HFFc6 (cell line): ENCODE results near the gene KDM2A. TPM values are rescaled to one million over a fixed set of nuclear protein-coding genes. Genes with fewer than 3 reads are reported as not detected.

ENCODE experiments used
- DNase-seq: peaks from one replicate; pipeline ENCODE4 v3.0.0-alpha.2; 2018
- H3K27ac Mint-ChIP-seq: 2 replicates; pipeline ENCODE4 v1.8.0; 2020; ENCODE audit warnings: mild to moderate bottlenecking, mixed read lengths
- H3K27me3 Mint-ChIP-seq: 2 replicates; pipeline ENCODE4 v1.8.0; 2021; ENCODE audit warnings: mild to moderate bottlenecking, moderate library complexity, mixed read lengths; ENCODE audit not compliant: insufficient read depth
- H3K36me3 Mint-ChIP-seq: 2 replicates; pipeline ENCODE4 v1.8.0; 2021; ENCODE audit warnings: low read depth, mixed read lengths
- H3K4me1 Mint-ChIP-seq: 2 replicates; pipeline ENCODE4 v1.8.0; 2020; ENCODE audit warnings: low read depth, mixed read lengths
- H3K4me3 Mint-ChIP-seq: 2 replicates; pipeline ENCODE4 v1.8.0; 2020; ENCODE audit warnings: mild to moderate bottlenecking, moderate library complexity, mixed read lengths
- H3K9me3 Mint-ChIP-seq: 2 replicates; pipeline ENCODE4 v1.8.0; 2020; ENCODE audit warnings: mild to moderate bottlenecking, mixed read lengths
- CTCF ChIP-seq: fragments of 200-600 bp; sonication (generic); IDR thresholded peaks from 2 replicates; pipeline ENCODE4 v1.5.0; 2021; ENCODE audit warnings: antibody characterized with exemption, mild to moderate bottlenecking
- total RNA-seq, 6 experiments: library from RNA; stranded (reverse); fragmentation: NEBNext Ultra II Directional; extraction: Animal tissue kit (Norgen Biotek cat#: 25700); gene quantifications; 2 replicates in 1 of 6; 3 replicates in 5 of 6; pipeline ENCODE4 v1.2.3, GENCODE V29; 2021

KDM2A gene
- total RNA-seq, 6 experiments from 2014 or later, result 46.1 to 55.0 (median 49.7) TPM

- TF ChIP-seq CTCF, result no peak
- peaks cover 53% of the 10 kb centered on the region for H3K4me1 Mint-ChIP-seq
- no peak overlapping the region for H3K4me3 Mint-ChIP-seq
These were observed 58.6 kb downstream of the KDM2A start for GRCh38 chr11:67177399-67178281.

GRCh38 chr11:67178421-67178820 is 59.4 kb downstream of the KDM2A start:
- no peak for TF ChIP-seq CTCF
- Mint-ChIP-seq H3K4me3 (no peak overlapping the region; the same call in 1 of the 2 replicates), H3K36me3 (peaks cover 13% of the 10 kb centered on the region), H3K27me3 (no peaks in the 10 kb centered on the region), H3K4me1 (peaks cover 53% of the 10 kb centered on the region), H3K27ac (peak overlapping the region; percentile 40; the same call in 1 of the 2 replicates), H3K9me3 (no peaks in the 10 kb centered on the region)
- DNase-seq, result peak; percentile 20

More at GRCh38 chr11:67177399-67178281, 58.6 kb downstream of the KDM2A start:
- Mint-ChIP-seq H3K27ac (peak overlapping the region; percentile 40; the same call in 1 of the 2 replicates), H3K36me3 (peaks cover 6% of the 10 kb centered on the region), H3K9me3 (no peaks in the 10 kb centered on the region), H3K27me3 (no peaks in the 10 kb centered on the region)
- no peak for DNase-seq

- TF ChIP-seq CTCF, result no peak
- Mint-ChIP-seq H3K27me3 (no peaks in the 10 kb centered on the region), H3K9me3 (no peaks in the 10 kb centered on the region), H3K4me1 (peaks cover 53% of the 10 kb centered on the region), H3K36me3 (peaks cover 13% of the 10 kb centered on the region), H3K27ac (peak overlapping the region; percentile 40; the same call in 1 of the 2 replicates), H3K4me3 (peak overlapping the region; percentile 27; the same call in 1 of the 2 replicates)
- peak; percentile 40 for DNase-seq
These were observed 59.8 kb downstream of the KDM2A start for GRCh38 chr11:67178878-67179277.

- Mint-ChIP-seq H3K4me1 (peaks cover 43% of the 10 kb centered on the region), H3K27ac (no peak overlapping the region), H3K27me3 (no peaks in the 10 kb centered on the region), H3K36me3 (peaks cover 17% of the 10 kb centered on the region), H3K4me3 (no peak overlapping the region), H3K9me3 (no peaks in the 10 kb centered on the region)
- TF ChIP-seq CTCF, result no peak
- no peak for DNase-seq
These were observed 60.9 kb downstream of the KDM2A start for GRCh38 chr11:67179892-67180490.

GRCh38 chr11:67194096-67194495 is 75.0 kb downstream of the KDM2A start:
- H3K27ac Mint-ChIP-seq, result no peak overlapping the region
- no peaks in the 10 kb centered on the region; the same call in 1 of the 2 replicates for H3K27me3 Mint-ChIP-seq
- DNase-seq, result no peak
- no peak for TF ChIP-seq CTCF
- no peaks in the 10 kb centered on the region for H3K9me3 Mint-ChIP-seq
- H3K4me3 Mint-ChIP-seq, result no peak overlapping the region
- peaks cover 60% of the 10 kb centered on the region for H3K4me1 Mint-ChIP-seq
- peaks cover 39% of the 10 kb centered on the region for H3K36me3 Mint-ChIP-seq
